LoVo (cell line): ENCODE measurements around the gene SLC27A2.
A peak's percentile ranks its signal among the peaks of the same experiment; 100 is the strongest.

ENCODE experiments used
- DNase-seq: peaks from one replicate; pipeline ENCODE4 v3.0.0-alpha.2; 2016; ENCODE audit warnings: low spot score

SLC27A2 gene

GRCh38 chr15:50238255-50238654 lies 56.3 kb downstream of the SLC27A2 start:
- DNase-seq, result no peak

- DNase-seq, result no peak
Observed at GRCh38 chr15:50241684-50242450, 59.9 kb downstream of the SLC27A2 start.

- no peak for DNase-seq
Observed at GRCh38 chr15:50244153-50244552, 62.2 kb downstream of the SLC27A2 start.

- DNase-seq, result no peak
Observed at GRCh38 chr15:50244959-50245624, 63.1 kb downstream of the SLC27A2 start.

GRCh38 chr15:50246631-50247030 lies 64.6 kb downstream of the SLC27A2 start:
- DNase-seq, result no peak

GRCh38 chr15:50247819-50248655 lies 66.0 kb downstream of the SLC27A2 start:
- no peak for DNase-seq

GRCh38 chr15:50248994-50249582 lies 67.1 kb downstream of the SLC27A2 start:
- DNase-seq, result no peak

- no peak for DNase-seq
Observed at GRCh38 chr15:50249704-50250103, 67.7 kb downstream of the SLC27A2 start.

- DNase-seq, result no peak
Observed at GRCh38 chr15:50250760-50251394, 68.9 kb downstream of the SLC27A2 start.

- DNase-seq, result no peak
Observed at GRCh38 chr15:50251638-50252182, 69.7 kb downstream of the SLC27A2 start.

- no peak for DNase-seq
Observed at GRCh38 chr15:50252556-50252955, 70.6 kb downstream of the SLC27A2 start.

GRCh38 chr15:50256188-50257041 lies 74.4 kb downstream of the SLC27A2 start:
- peak; percentile 43 for DNase-seq

- no peak for DNase-seq
Observed at GRCh38 chr15:50257332-50257731, 75.3 kb downstream of the SLC27A2 start.

GRCh38 chr15:50257924-50258323 lies 75.9 kb downstream of the SLC27A2 start:
- no peak for DNase-seq

GRCh38 chr15:50259276-50259675 lies 77.3 kb downstream of the SLC27A2 start:
- no peak for DNase-seq

- no peak for DNase-seq
Observed at GRCh38 chr15:50260969-50261496, 79.0 kb downstream of the SLC27A2 start.

GRCh38 chr15:50261981-50262380 lies 80.0 kb downstream of the SLC27A2 start:
- DNase-seq, result no peak

GRCh38 chr15:50262533-50262932 lies 80.5 kb downstream of the SLC27A2 start:
- no peak for DNase-seq

- no peak for DNase-seq
Observed at GRCh38 chr15:50265620-50266019, 83.6 kb downstream of the SLC27A2 start, which contains the start of gene HDC. TSS of gene HDC (minus strand) at chr15:50265726. CDS start at chr15:50265623, 103 bp downstream.

- no peak for DNase-seq
Observed at GRCh38 chr15:50267577-50267976, 85.6 kb downstream of the SLC27A2 start.
